ENCODE measurements around the gene CCDC47.

DNA sequence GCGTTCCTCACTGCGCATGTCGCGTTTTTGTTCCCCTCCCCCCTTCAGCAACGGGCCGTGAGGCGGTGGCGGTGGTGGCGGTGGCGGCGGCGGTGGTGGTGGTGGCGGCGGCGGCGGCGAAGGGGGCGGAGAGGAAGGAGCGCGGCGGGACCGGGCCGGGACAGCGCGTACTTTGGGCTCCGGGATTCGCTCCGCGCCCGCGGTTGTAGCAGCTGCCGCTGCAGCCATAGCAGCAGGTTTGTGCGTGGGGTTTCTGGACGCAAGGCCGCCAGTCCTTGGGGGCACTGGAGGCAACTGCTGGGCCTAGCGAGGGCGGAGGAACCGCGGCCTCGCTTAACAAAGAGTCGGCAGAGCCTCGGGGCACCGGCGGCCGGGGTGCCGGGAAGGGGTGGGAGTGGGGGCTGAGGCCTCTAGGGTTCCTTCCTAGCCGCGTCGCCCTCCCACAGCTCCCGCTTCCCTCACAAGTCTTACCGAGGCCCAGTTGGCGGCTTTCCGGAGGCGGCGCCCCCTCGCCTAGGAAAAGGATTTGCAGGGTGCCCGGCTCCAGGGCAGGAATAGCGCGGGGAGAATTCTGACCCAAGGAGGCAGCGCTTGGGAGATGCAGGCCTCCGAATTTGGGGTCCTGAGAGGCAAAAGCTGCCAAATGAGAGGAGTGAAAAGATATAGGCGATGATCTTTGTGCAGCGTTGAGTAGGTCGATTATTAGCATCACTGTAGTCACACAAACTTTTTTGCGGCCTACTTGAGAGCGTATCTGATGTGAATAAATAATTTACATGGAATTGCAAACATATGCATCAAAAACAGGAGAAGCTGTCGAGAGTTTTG lies 958 bp upstream of the CCDC47 start, which contains the start of gene DDX42:
- no peak for TF ChIP-seq ZNF658 (tag by site-specific recombination; IDR thresholded peaks at IDR 0.05)
- TF ChIP-seq REST (tag by site-specific recombination; IDR thresholded peaks at IDR 0.05) = no peak
- peak; percentile 66 for TF ChIP-seq CTCF (tag by site-specific recombination; IDR thresholded peaks at IDR 0.05)
- TF ChIP-seq HOXA7 (CRISPR knock-in tag; IDR thresholded peaks at IDR 0.05; ENCODE audit: borderline replicate concordance) = no peak
- TF ChIP-seq, protein P1, sequence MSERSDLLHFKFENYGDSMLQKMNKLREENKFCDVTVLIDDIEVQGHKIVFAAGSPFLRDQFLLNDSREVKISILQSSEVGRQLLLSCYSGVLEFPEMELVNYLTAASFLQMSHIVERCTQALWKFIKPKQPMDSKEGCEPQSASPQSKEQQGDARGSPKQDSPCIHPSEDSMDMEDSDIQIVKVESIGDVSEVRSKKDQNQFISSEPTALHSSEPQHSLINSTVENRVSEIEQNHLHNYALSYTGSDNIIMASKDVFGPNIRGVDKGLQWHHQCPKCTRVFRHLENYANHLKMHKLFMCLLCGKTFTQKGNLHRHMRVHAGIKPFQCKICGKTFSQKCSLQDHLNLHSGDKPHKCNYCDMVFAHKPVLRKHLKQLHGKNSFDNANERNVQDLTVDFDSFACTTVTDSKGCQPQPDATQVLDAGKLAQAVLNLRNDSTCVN (tag by site-specific recombination; optimal IDR thresholded peaks at IDR 0.05) = peak; percentile 15
- no peak for TF ChIP-seq ZNF10 (tag by site-specific recombination; IDR thresholded peaks at IDR 0.05)
- TF ChIP-seq ZNF335 (tag by site-specific recombination; conservative IDR thresholded peaks at IDR 0.05) = no peak
- TF ChIP-seq ZSCAN16 (tag by site-specific recombination; IDR thresholded peaks at IDR 0.05) = peak; percentile 54; the same call in 1 of the 2 replicates
- TF ChIP-seq MYNN (tag by site-specific recombination; IDR thresholded peaks at IDR 0.05; ENCODE audit: borderline replicate concordance) = no peak
